ENCODE data around the gene KPNB1. TPM values are rescaled to one million over a fixed set of nuclear protein-coding genes. Genes with fewer than 3 reads are reported as not detected.

Gene KPNB1
- total and polyA plus RNA-seq, 10 of the 15 experiments (the other 5 are each of a cell fraction or from before 2014, with no cell fraction given), result 67.8 to 525 (median 246) TPM

GRCh38 chr17:47711366-47712099 lies 61.8 kb downstream of the KPNB1 start (continued):
- TF ChIP-seq E2F8 (IDR thresholded peaks at IDR 0.05; ENCODE audit: low read depth, partially characterized antibody) (no peak), NFIC (IDR thresholded peaks at IDR 0.05; ENCODE audit: low read depth, low read length) (no peak), RELA (IDR thresholded peaks at IDR 0.05; ENCODE audit: borderline replicate concordance, partially characterized antibody) (no peak), EGR1 (IDR thresholded peaks at IDR 0.05; ENCODE audit: borderline replicate concordance in 1 of 2, low read depth in 2 of 2, low read length in 2 of 2) (no peak)

- ChIA-PET POLR2A (no interaction called here), RAD21 (ENCODE audit: unreplicated experiment) (interaction anchor here (8.3 kb wide), 1 partner anchor 13 kb away, joined by 142 read pairs; no protein-coding TSS in a partner anchor)
- TF ChIP-seq CHD2 (IDR thresholded peaks at IDR 0.05; ENCODE audit: borderline replicate concordance, low read depth, low read length), result no peak
- TF ChIP-seq, protein P1, sequence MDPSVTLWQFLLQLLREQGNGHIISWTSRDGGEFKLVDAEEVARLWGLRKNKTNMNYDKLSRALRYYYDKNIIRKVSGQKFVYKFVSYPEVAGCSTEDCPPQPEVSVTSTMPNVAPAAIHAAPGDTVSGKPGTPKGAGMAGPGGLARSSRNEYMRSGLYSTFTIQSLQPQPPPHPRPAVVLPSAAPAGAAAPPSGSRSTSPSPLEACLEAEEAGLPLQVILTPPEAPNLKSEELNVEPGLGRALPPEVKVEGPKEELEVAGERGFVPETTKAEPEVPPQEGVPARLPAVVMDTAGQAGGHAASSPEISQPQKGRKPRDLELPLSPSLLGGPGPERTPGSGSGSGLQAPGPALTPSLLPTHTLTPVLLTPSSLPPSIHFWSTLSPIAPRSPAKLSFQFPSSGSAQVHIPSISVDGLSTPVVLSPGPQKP (IDR thresholded peaks at IDR 0.05; ENCODE audit: low read depth, low read length), result no peak
- TF ChIP-seq ZNF622 (IDR thresholded peaks at IDR 0.05), result no peak
- TF ChIP-seq CHD4 (IDR thresholded peaks at IDR 0.05), result no peak
- no peak for TF ChIP-seq BMI1 (IDR thresholded peaks at IDR 0.05; ENCODE audit: borderline replicate concordance)
- TF ChIP-seq JUND (IDR thresholded peaks at IDR 0.05; ENCODE audit: low read depth, low read length), result no peak
- TF ChIP-seq, protein P2, sequence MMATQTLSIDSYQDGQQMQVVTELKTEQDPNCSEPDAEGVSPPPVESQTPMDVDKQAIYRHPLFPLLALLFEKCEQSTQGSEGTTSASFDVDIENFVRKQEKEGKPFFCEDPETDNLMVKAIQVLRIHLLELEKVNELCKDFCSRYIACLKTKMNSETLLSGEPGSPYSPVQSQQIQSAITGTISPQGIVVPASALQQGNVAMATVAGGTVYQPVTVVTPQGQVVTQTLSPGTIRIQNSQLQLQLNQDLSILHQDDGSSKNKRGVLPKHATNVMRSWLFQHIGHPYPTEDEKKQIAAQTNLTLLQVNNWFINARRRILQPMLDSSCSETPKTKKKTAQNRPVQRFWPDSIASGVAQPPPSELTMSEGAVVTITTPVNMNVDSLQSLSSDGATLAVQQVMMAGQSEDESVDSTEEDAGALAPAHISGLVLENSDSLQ (IDR thresholded peaks at IDR 0.05), result no peak
- TF ChIP-seq FOS (IDR thresholded peaks at IDR 0.05; ENCODE audit: borderline replicate concordance, extremely low read depth, insufficient read length), result no peak
Observed at GRCh38 chr17:47712330-47713023, 62.8 kb downstream of the KPNB1 start.

More at GRCh38 chr17:47712330-47713023, 62.8 kb downstream of the KPNB1 start:
- BruUV-seq (replicated peaks), result no TSS peak
- H3K9ac ChIP-seq (ENCODE audit: control insufficient read depth, insufficient read depth, low read length), result no peak overlapping the region
- H3K36me3 ChIP-seq (ENCODE audit: control insufficient read depth in 2 of 2, insufficient read depth in 2 of 2, low read length in 1 of 2), result no peaks in the 10 kb centered on the region
- no peak overlapping the region for H3K27ac ChIP-seq (ENCODE audit: control insufficient read depth, insufficient read depth)
- intact Hi-C loops (cut with micrococcal nuclease; ENCODE audit: unreplicated experiment) (no loop called here), in situ Hi-C loops (cut with MboI) (no loop called here)
- no peak overlapping the region for H3K4me2 ChIP-seq (ENCODE audit: control insufficient read depth, insufficient read depth)
- H3K9me3 ChIP-seq (replicated peaks; ENCODE audit: control insufficient read depth, insufficient read depth, low read length), result no peaks in the 10 kb centered on the region
- H3K27me3 ChIP-seq (replicated peaks in 1 of 2; ENCODE audit: control insufficient read depth in 2 of 2, insufficient read depth in 2 of 2, low read length in 1 of 2), result no peaks in the 10 kb centered on the region; a peak in 2 of 4 replicates
- ChIA-PET SMC1A (ENCODE audit: uncharacterized antibody, unreplicated experiment) (interaction anchor here (1.1 kb wide), 1 partner anchor 15 kb away, joined by 7 read pairs; no protein-coding TSS in a partner anchor), CTCF (interaction anchor here (0.8 to 9.0 kb wide), 3 partner anchors 9 to 20 kb away, joined by 3 to 229 read pairs (median 28); partner anchors contain the start of gene TBX21)
- H3K4me1 ChIP-seq (ENCODE audit: control insufficient read depth, insufficient read depth, low read length), result peaks cover 44% of the 10 kb centered on the region
- H3K4me3 ChIP-seq, result no peak overlapping the region
- H4K20me1 ChIP-seq (ENCODE audit: control insufficient read depth, insufficient read depth), result no peaks in the 10 kb centered on the region
- DNase-seq (ENCODE audit: low read depth, low spot score), result no peak
- no peak for ATAC-seq
- H2AFZ ChIP-seq (ENCODE audit: control insufficient read depth, low read depth, low read length), result no peak overlapping the region
- FAIRE-seq, result no peak
- 25% methylated on average over 5 of the region's 5 CpGs for WGBS (ENCODE audit: insufficient coverage, insufficient replicate concordance, low lambda C conversion rate, missing lambda C conversion rate)
- no peaks in the 10 kb centered on the region for H3K79me2 ChIP-seq (ENCODE audit: control insufficient read depth, insufficient read depth, low read length)

All from GM12878 (cell line).